GM23338 (cell line): ENCODE results near the gene KCNK10. TPM values are rescaled to one million over a fixed set of nuclear protein-coding genes. Genes with fewer than 3 reads are reported as not detected.

Experiments
- ATAC-seq: fragments of 200-7000 bp; cut with Tn5 transposase; 3 replicates; pipeline ENCODE4 v1.9.1; 2020
- DNase-seq: peaks from one replicate; pipeline ENCODE4 v3.0.0-alpha.2; 2015; ENCODE audit warnings: low spot score
- H2AFZ ChIP-seq: fragments of 200-600 bp; sonication (generic); 2 replicates; pipeline ENCODE4 v1.8.0; 2016; ENCODE audit warnings: antibody characterized with exemption, mild to moderate bottlenecking, moderate library complexity
- H3F3A ChIP-seq: fragments of 200-600 bp; sonication (generic); replicated peaks from 2 replicates; pipeline ENCODE4 v1.8.0; 2017; ENCODE audit warnings: antibody characterized with exemption, mixed run types, low read depth
- H3K27ac ChIP-seq: fragments of 200-600 bp; sonication (generic); 2 replicates; pipeline ENCODE4 v1.6.1; 2016; ENCODE audit warnings: low read depth
- H3K27me3 ChIP-seq: fragments of 200-600 bp; sonication (generic); 2 replicates; pipeline ENCODE4 v1.8.0; 2016; ENCODE audit warnings: mild to moderate bottlenecking, mixed run types, moderate library complexity; ENCODE audit not compliant: insufficient read depth
- H3K36me3 ChIP-seq: fragments of 200-600 bp; sonication (generic); 2 replicates; pipeline ENCODE4 v1.8.0; 2016; ENCODE audit warnings: mild to moderate bottlenecking; ENCODE audit not compliant: insufficient read depth
- H3K4me1 ChIP-seq: fragments of 200-600 bp; sonication (generic); 2 replicates; pipeline ENCODE4 v1.8.0; 2016; ENCODE audit warnings: mild to moderate bottlenecking, moderate library complexity; ENCODE audit not compliant: insufficient read depth
- H3K4me2 ChIP-seq: fragments of 200-600 bp; sonication (generic); 2 replicates; pipeline ENCODE4 v1.7.1; 2017; ENCODE audit warnings: mixed run types
- H3K4me3 ChIP-seq: fragments of 200-600 bp; sonication (generic); 2 replicates; pipeline ENCODE4 v1.6.1; 2016; ENCODE audit warnings: mixed run types
- H3K79me2 ChIP-seq: fragments of 200-600 bp; sonication (generic); replicated peaks from 2 replicates; pipeline ENCODE4 v1.8.0; 2017; ENCODE audit warnings: mild to moderate bottlenecking; ENCODE audit not compliant: insufficient read depth
- H3K9me2 ChIP-seq: fragments of 200-600 bp; sonication (generic); 2 replicates; pipeline ENCODE4 v1.8.0; 2017; ENCODE audit not compliant: insufficient read depth
- H4K20me1 ChIP-seq: fragments of 200-600 bp; sonication (generic); replicated peaks from 2 replicates; pipeline ENCODE4 v1.8.0; 2017; ENCODE audit warnings: mild to moderate bottlenecking; ENCODE audit not compliant: insufficient read depth
- H3K27ac Mint-ChIP-seq: 2 replicates; pipeline ENCODE4 v1.8.0; 2020; ENCODE audit warnings: inconsistent platforms, mild to moderate bottlenecking, moderate library complexity, mixed read lengths
- H3K27me3 Mint-ChIP-seq: 3 replicates; pipeline ENCODE4 v1.8.0; 2022; ENCODE audit warnings: low read depth, mild to moderate bottlenecking, moderate library complexity, mixed read lengths, inconsistent platforms; ENCODE audit not compliant: insufficient read depth, poor library complexity
- H3K36me3 Mint-ChIP-seq: 3 replicates; pipeline ENCODE4 v1.8.0; 2021; ENCODE audit warnings: low read depth, mild to moderate bottlenecking, inconsistent platforms, moderate library complexity, mixed read lengths
- H3K4me1 Mint-ChIP-seq: 3 replicates; pipeline ENCODE4 v1.8.0; 2020; ENCODE audit warnings: mild to moderate bottlenecking, inconsistent platforms, mixed read lengths
- H3K4me3 Mint-ChIP-seq: 3 replicates; pipeline ENCODE4 v1.8.0; 2021; ENCODE audit warnings: moderate library complexity, mild to moderate bottlenecking, inconsistent platforms, mixed read lengths
- H3K9me3 Mint-ChIP-seq: 3 replicates; pipeline ENCODE4 v1.8.0; 2020; ENCODE audit warnings: moderate library complexity, mild to moderate bottlenecking, inconsistent platforms, mixed read lengths
- CTCF ChIP-seq, 2 experiments: fragments of 200-600 bp in 1 of 2; sonication (generic) in 1 of 2; conservative IDR thresholded peaks; 2 replicates each; pipeline versions ENCODE4 v1.5.1 to v1.6.1; 2016 to 2017; ENCODE audit warnings: antibody characterized with exemption in 2 of 2, low read depth in 2 of 2, mild to moderate bottlenecking in 2 of 2, moderate library complexity in 1 of 2
- EZH2 ChIP-seq: fragments of 200-600 bp; sonication (generic); IDR thresholded peaks from one replicate; pipeline ENCODE4 v1.8.0; 2017; ENCODE audit warnings: antibody characterized with exemption, mild to moderate bottlenecking, low read depth; ENCODE audit not compliant: unreplicated experiment
- STAT1 ChIP-seq: IDR thresholded peaks from one replicate; pipeline ENCODE4 v1.6.1; 2016; ENCODE audit warnings: antibody characterized with exemption; ENCODE audit not compliant: unreplicated experiment
- ZNF114 ChIP-seq: fragments of 250-450 bp; sonication (Bioruptor Pico); IDR thresholded peaks from 2 replicates; pipeline ENCODE4 v1.5.0; 2020; ENCODE audit warnings: mild to moderate bottlenecking, moderate library complexity
- ZNF331 ChIP-seq: fragments of 250-450 bp; sonication (Bioruptor Pico); IDR thresholded peaks from 2 replicates; pipeline ENCODE4 v1.5.0; 2020; ENCODE audit warnings: low read depth, mild to moderate bottlenecking, moderate library complexity
- ZNF462 ChIP-seq: fragments of 250-450 bp; sonication (Bioruptor Pico); IDR thresholded peaks from 2 replicates; pipeline ENCODE4 v1.5.0; 2020; ENCODE audit warnings: mild to moderate bottlenecking, moderate library complexity
- polyA plus RNA-seq: library from polyadenylated mRNA; unstranded; fragments of >200 nt; fragmentation: Nextera tagmentation; extraction: Ambion mirVana; gene quantifications from 2 replicates; pipeline ENCODE4 v1.2.1, GENCODE V29; 2016
- total RNA-seq: library from RNA; depleted of rRNA; stranded (reverse); fragments of >200 nt; shearing (Covaris generic); gene quantifications from 2 replicates; pipeline ENCODE4 v1.2.3, GENCODE V29; 2014

The KCNK10 gene
- total and polyA plus RNA-seq, 2 experiments from 2014 or later: 0.29 to 1.0 TPM

GRCh38 chr14:88210426-88210825 lies 112.6 kb downstream of the KCNK10 start (continued):
- TF ChIP-seq ZNF462 (CRISPR knock-in tag) (no peak), CTCF (conservative IDR thresholded peaks at IDR 0.05; ENCODE audit: low read depth in 2 of 2) (no peak), STAT1 (no peak)

- Mint-ChIP-seq H3K36me3 (no peaks in the 10 kb centered on the region), H3K27me3 (peaks cover 4% of the 10 kb centered on the region), H3K4me3 (no peak overlapping the region), H3K27ac (peak overlapping the region; percentile 34; the same call in 1 of the 2 replicates), H3K9me3 (no peaks in the 10 kb centered on the region), H3K4me1 (peaks cover 5% of the 10 kb centered on the region; the same call in 2 of the 3 replicates)
- no peaks in the 10 kb centered on the region for H3K79me2 ChIP-seq
- H3K27me3 ChIP-seq: no peaks in the 10 kb centered on the region
- H3K4me2 ChIP-seq: no peak overlapping the region
- DNase-seq (no peak), ATAC-seq (peak; percentile 71)
- no peaks in the 10 kb centered on the region for H3K4me1 ChIP-seq
- peaks cover 3% of the 10 kb centered on the region; the same call in 1 of the 2 replicates for H3K9me2 ChIP-seq
- H3F3A ChIP-seq: no peaks in the 10 kb centered on the region
- H3K27ac ChIP-seq: no peak overlapping the region
- no peaks in the 10 kb centered on the region for H4K20me1 ChIP-seq
- no peak overlapping the region for H3K4me3 ChIP-seq
- H3K36me3 ChIP-seq: no peaks in the 10 kb centered on the region
- 0 out of 2 replicates have a peak overlapping the region, but pooled peaks have one; percentile 38 for H2AFZ ChIP-seq
- TF ChIP-seq ZNF331: no peak
- TF ChIP-seq EZH2: no peak
- no peak for TF ChIP-seq ZNF462 (CRISPR knock-in tag)
- no peak for TF ChIP-seq ZNF114
- TF ChIP-seq STAT1: no peak
Observed at GRCh38 chr14:88209273-88209672, 113.8 kb downstream of the KCNK10 start.
